Measurements from ENCODE around the gene LYPLA2. TPM values are rescaled to one million over a fixed set of nuclear protein-coding genes. Genes with fewer than 3 reads are reported as not detected.
"Not testable (repeated sequence)": the region's sequence is repeated elsewhere in the genome, so short reads cannot be mapped to it uniquely, and the experiment has no call there.

Gene LYPLA2
- total and polyA plus RNA-seq, 12 donors: 26.0 to 91.3 (median 51.6) TPM

DNA sequence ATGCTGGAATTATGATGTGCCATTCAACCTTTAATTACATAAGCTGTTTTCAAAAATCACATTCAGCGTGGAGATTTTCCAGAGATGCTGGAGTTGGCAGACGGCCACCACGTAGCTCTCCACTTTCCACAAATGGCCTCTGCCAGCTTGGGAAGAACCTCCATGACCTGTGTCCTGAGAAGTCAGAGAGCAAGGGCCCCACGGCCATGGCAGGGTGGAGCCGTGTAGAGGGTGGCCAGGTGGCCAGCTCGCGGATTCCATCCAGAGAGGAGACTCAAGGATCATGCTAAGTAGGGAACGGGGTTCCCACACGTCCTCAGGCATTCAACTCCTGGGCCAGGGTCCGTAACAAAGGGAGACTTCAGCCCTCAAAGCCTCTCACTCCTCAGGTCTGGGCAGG, 10.9 kb downstream of the LYPLA2 start:
- DNase-seq: peak in 1 of 7 donors; percentile 42
- Histone ChIP-seq H3K27ac (peak overlapping the region in 3 of 5 donors; percentile 84 to 87 (median 85)), H3K27me3 (no peaks in the 10 kb centered on the region), H3K4me3 (no peak overlapping the region), H3K9me3 (replicated peaks in 1 of 3) (no peaks in the 10 kb centered on the region), H3K4me1 (replicated peaks in 1 of 2) (peaks cover 11 to 20% of the 10 kb centered on the region in 2 donors), H3K36me3 (replicated peaks in 1 of 2) (peaks cover 0 to 12% of the 10 kb centered on the region in 2 donors)
- intact Hi-C loops (cut with DNase I): loop anchor here in 1 of 2 donors (10.0 kb wide), 1 partner anchor 63 kb away; the partner anchor contains the start of gene FUCA1
- WGBS, 4 donors: 27 to 74% (median 68%) methylated on average over 2 to 10 of the region's 10 CpGs
- TF ChIP-seq, protein P1, sequence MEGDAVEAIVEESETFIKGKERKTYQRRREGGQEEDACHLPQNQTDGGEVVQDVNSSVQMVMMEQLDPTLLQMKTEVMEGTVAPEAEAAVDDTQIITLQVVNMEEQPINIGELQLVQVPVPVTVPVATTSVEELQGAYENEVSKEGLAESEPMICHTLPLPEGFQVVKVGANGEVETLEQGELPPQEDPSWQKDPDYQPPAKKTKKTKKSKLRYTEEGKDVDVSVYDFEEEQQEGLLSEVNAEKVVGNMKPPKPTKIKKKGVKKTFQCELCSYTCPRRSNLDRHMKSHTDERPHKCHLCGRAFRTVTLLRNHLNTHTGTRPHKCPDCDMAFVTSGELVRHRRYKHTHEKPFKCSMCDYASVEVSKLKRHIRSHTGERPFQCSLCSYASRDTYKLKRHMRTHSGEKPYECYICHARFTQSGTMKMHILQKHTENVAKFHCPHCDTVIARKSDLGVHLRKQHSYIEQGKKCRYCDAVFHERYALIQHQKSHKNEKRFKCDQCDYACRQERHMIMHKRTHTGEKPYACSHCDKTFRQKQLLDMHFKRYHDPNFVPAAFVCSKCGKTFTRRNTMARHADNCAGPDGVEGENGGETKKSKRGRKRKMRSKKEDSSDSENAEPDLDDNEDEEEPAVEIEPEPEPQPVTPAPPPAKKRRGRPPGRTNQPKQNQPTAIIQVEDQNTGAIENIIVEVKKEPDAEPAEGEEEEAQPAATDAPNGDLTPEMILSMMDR (IDR thresholded peaks at IDR 0.05): no peak
- no peak for TF ChIP-seq POLR2A (IDR thresholded peaks at IDR 0.05)

DNA sequence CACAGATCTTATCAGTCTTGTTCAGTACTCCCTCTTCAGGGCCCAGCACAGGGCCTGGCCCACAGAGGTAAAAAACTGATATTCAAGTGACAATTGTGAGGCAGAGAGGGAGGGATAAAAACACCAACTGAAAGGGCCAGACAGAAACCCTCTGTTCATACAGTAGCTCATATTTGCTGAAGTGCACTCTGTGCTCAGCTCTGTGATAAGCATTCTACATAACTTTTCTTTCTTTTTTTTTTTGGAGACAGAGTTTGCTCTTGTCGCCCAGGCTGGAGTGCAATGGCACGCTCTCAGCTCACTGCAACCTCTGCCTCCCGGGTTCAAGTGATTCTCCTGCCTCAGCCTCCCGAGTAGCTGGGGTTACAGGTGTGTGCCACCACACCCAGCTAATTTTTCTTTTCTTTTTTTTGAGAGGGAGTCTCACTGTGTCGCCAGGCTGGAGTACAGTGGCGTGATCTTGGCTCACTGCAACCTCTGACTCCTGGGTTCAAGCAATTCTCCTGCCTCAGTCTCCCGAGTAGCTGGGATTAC, 11.9 kb downstream of the LYPLA2 start:
- not testable (repeated sequence) for H3K27ac ChIP-seq; H3K4me3 ChIP-seq; H3K9me3 ChIP-seq (replicated peaks in 1 of 3); H3K27me3 ChIP-seq; DNase-seq
- Histone ChIP-seq H3K4me1 (replicated peaks in 1 of 2) (peaks cover 11 to 20% of the 10 kb centered on the region in 2 donors), H3K36me3 (replicated peaks in 1 of 2) (peaks cover 0 to 15% of the 10 kb centered on the region in 2 donors)
- WGBS, 4 donors: 94 to 98% (median 95%) methylated on average over 7 of the region's 7 CpGs
- intact Hi-C loops (cut with DNase I): loop anchor here in 1 of 2 donors (10.0 kb wide), 1 partner anchor 62 kb away; the partner anchor contains the start of gene FUCA1

DNA sequence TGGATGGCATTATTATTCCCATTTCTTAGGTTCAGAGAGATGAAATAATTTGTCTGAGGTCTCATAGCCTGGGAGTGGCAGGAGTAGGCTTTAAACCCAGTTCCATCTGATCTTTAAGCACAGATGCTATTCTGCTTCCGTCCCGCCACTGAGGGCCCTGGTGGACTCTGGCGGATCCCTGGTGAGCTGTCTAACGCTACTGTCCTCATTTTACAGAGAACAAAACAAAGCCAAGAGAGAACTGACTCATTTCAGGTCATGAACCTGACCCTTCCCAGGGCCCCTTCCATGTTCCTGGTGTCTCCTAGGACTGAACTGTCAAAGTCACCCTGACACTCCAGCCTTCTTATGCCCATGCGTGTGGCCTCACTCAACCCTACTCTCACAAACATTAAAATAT, 12.7 kb downstream of the LYPLA2 start:
- no peak for DNase-seq
- peaks cover 11 to 20% of the 10 kb centered on the region in 2 donors for H3K4me1 ChIP-seq (replicated peaks in 1 of 2)
- H3K27me3 ChIP-seq: no peaks in the 10 kb centered on the region
- WGBS, 4 donors: 89 to 93% (median 90%) methylated on average over 5 of the region's 5 CpGs
- no peak overlapping the region for H3K4me3 ChIP-seq
- no peaks in the 10 kb centered on the region for H3K9me3 ChIP-seq (replicated peaks in 1 of 3)
- H3K36me3 ChIP-seq (replicated peaks in 1 of 2): peaks cover 0 to 19% of the 10 kb centered on the region in 2 donors
- intact Hi-C loops (cut with DNase I): loop anchor here in 1 of 2 donors (10.0 kb wide), 1 partner anchor 61 kb away; the partner anchor contains the start of gene FUCA1
- no peak overlapping the region for H3K27ac ChIP-seq
- TF ChIP-seq POLR2A (IDR thresholded peaks at IDR 0.05): no peak

DNA sequence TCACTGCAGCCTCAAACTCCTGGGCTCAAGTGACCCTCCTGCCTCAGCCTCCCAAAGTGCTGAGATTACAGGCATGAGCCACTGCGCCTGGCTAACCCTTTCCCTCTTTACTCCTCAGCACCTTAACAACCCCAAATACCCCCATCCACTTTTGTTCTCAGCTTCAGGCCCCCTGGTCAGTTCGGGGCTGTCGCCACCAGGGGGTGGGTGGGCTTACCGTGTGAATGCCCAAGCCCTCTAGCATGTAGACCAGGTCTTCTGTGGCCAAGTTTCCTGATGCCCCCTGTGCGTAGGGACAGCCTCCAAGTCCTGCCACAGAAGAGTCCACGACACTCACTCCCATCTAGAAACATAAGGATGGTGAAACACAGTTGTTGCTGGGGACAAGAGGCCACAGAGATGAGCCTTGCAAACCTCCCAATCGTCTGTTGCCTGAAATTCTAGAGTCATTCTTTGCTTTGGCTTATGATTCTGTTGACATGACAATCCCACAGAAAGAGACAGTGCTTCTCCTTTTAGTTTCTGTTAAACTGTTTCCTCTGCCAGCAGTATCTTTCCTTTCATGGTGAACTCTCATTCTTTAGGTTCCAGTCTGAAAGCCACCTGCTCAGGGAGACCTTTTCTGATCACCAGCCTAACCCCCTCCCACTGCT, 13.4 kb downstream of the LYPLA2 start:
- no peak for DNase-seq
- intact Hi-C loops (cut with DNase I): loop anchor here in 1 of 2 donors (10.0 kb wide), 1 partner anchor 60 kb away; the partner anchor contains the start of gene FUCA1
- H3K27me3 ChIP-seq: no peaks in the 10 kb centered on the region
- no peaks in the 10 kb centered on the region for H3K9me3 ChIP-seq (replicated peaks in 1 of 3)
- TF ChIP-seq, protein P1 (IDR thresholded peaks at IDR 0.05): no peak
- no peak for TF ChIP-seq POLR2A (IDR thresholded peaks at IDR 0.05)
- no peak overlapping the region for H3K27ac ChIP-seq
- H3K4me3 ChIP-seq: no peak overlapping the region
- H3K36me3 ChIP-seq (replicated peaks in 1 of 2): peaks cover 0 to 19% of the 10 kb centered on the region in 2 donors
- peaks cover 10 to 16% of the 10 kb centered on the region in 2 donors for H3K4me1 ChIP-seq (replicated peaks in 1 of 2)
- 78 to 87% (median 79%) methylated on average over 6 to 7 of the region's 7 CpGs for WGBS, 4 donors

DNA sequence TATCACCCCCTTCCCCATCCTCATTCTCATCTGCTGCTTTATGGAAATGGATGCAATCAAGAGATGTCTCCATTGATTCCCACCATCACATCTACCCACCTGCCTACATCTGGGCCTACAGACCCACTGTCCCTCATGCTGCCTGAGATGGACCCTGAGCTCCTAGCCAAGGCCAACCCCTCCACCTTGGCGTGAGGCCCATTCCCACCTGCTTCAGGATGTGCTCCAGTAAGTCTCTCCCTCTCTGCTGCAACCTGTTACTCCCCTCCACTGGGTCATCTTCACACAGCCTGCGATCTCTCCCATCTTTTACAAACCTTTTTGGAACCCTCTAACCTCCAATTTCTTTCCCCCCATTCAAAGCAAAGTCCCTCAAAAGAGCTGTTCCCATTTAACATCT, 14.1 kb downstream of the LYPLA2 start:
- Histone ChIP-seq H3K4me3 (no peak overlapping the region), H3K4me1 (replicated peaks in 1 of 2) (peaks cover 4 to 12% of the 10 kb centered on the region in 2 donors), H3K36me3 (replicated peaks in 1 of 2) (peaks cover 0 to 19% of the 10 kb centered on the region in 2 donors), H3K27me3 (no peaks in the 10 kb centered on the region), H3K27ac (no peak overlapping the region), H3K9me3 (replicated peaks in 1 of 3) (no peaks in the 10 kb centered on the region)
- intact Hi-C loops (cut with DNase I): loop anchor here in 1 of 2 donors (10.0 kb wide), 1 partner anchor 60 kb away; the partner anchor contains the start of gene FUCA1
- 95 to 100% (median 96%) methylated on average over 2 of the region's 2 CpGs for WGBS, 4 donors
- TF ChIP-seq, protein P1 (IDR thresholded peaks at IDR 0.05): no peak
- no peak for TF ChIP-seq POLR2A (IDR thresholded peaks at IDR 0.05)
- no peak for DNase-seq
